Activated B cell treated with CpG ODN at 0.5 μM for 24 hours (primary cell): Measurements from ENCODE around the gene ZNF66. TPM values are rescaled to one million over a fixed set of nuclear protein-coding genes. Genes with fewer than 3 reads are reported as not detected.

ENCODE experiments used
- ATAC-seq: fragments of 200-7000 bp; cut with Tn5 transposase; one replicate; pipeline ENCODE4 v1.10.0; 2021; ENCODE audit warnings: low read depth, mild to moderate bottlenecking, moderate library complexity
- CTCF ChIA-PET: fragments of 350-600 bp; sonication (Branson Sonifier 250); formaldehyde crosslinking; loops from one replicate; lab custom pipeline; 2021; ENCODE audit warnings: antibody characterized with exemption; lab: Charles Lee
- POLR2A ChIA-PET: fragments of 350-600 bp; sonication (Branson Sonifier 250); formaldehyde crosslinking; loops from one replicate; lab custom pipeline; 2021; ENCODE audit warnings: antibody characterized with exemption; lab: Charles Lee
- DNase-seq: peaks from one replicate; pipeline ENCODE4 v3.0.0; 2022
- H3K27ac Mint-ChIP-seq: one replicate; pipeline ENCODE4 v1.8.0; 2020; ENCODE audit warnings: mixed read lengths
- H3K27me3 Mint-ChIP-seq: one replicate; pipeline ENCODE4 v1.8.0; 2021; ENCODE audit warnings: mixed read lengths
- H3K36me3 Mint-ChIP-seq: one replicate; pipeline ENCODE4 v1.8.0; 2021; ENCODE audit warnings: low read depth, mixed read lengths
- H3K4me1 Mint-ChIP-seq: one replicate; pipeline ENCODE4 v1.8.0; 2021; ENCODE audit warnings: mixed read lengths
- H3K4me3 Mint-ChIP-seq: one replicate; pipeline ENCODE4 v1.8.0; 2020; ENCODE audit warnings: mild to moderate bottlenecking, mixed read lengths
- H3K9me3 Mint-ChIP-seq: one replicate; pipeline ENCODE4 v1.8.0; 2020; ENCODE audit warnings: mixed read lengths
- CTCF ChIP-seq: fragments of 200-600 bp; IDR thresholded peaks from one replicate; pipeline ENCODE4 v1.8.0; 2022; ENCODE audit warnings: antibody characterized with exemption, mild to moderate bottlenecking
- intact Hi-C: fragments of 100-400 bp; cut with micrococcal nuclease; formaldehyde crosslinking; loops from one replicate; pipeline ENCODE4 v1.15.1; 2024
- total RNA-seq: library from RNA; stranded (reverse); gene quantifications from 2 replicates; pipeline ENCODE4 v1.2.3, GENCODE V29; 2022

ZNF66 gene
- total RNA-seq, 1 donor from 2014 or later: 19.1 TPM

DNA sequence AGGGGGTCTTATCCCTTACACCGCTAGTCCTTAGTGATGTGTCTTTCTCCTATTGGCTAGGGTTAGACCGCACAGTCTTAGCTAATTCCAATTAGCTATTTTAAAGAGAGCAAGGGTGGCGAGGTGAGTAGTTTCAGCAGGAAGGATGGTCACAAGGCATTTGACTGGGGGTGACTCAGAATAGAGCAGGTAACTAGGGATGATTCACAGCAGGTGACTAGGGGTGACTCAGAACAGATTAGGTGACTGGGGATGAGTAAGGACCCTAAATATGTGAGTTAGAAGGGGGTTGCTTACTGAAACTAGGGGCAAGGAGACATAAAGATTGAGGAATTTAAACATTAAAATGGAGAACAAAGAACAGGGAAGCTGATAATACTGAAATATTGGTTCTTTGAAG is 64.3 kb downstream of the ZNF66 start:
- intact Hi-C loops: no loop called here
- no peak for DNase-seq
- CTCF ChIA-PET: no interaction called here
- no peak for TF ChIP-seq CTCF
- H3K27me3 Mint-ChIP-seq: no peaks in the 10 kb centered on the region
- no peak for ATAC-seq
- POLR2A ChIA-PET: no interaction called here
- no peaks in the 10 kb centered on the region for H3K4me1 Mint-ChIP-seq
- no peak overlapping the region for H3K27ac Mint-ChIP-seq
- H3K36me3 Mint-ChIP-seq: peaks cover 17% of the 10 kb centered on the region
- peaks cover 41% of the 10 kb centered on the region for H3K9me3 Mint-ChIP-seq
- H3K4me3 Mint-ChIP-seq: no peak overlapping the region

Other genes starting within 250 kb of the ZNF66 start
- 42.7 and 50.9 TPM in 2 replicates for gene ZNF737, start 210.5 kb upstream of the ZNF66 start, total RNA-seq
- gene ZNF626, start 114.7 kb upstream of the ZNF66 start, total RNA-seq: 16.1 and 17.2 TPM in 2 replicates
- 15.0 and 18.1 TPM in 2 replicates for gene ZNF85, start 146.9 kb downstream of the ZNF66 start, total RNA-seq
- 36.4 and 39.8 TPM in 2 replicates for gene ZNF430, start 244.4 kb downstream of the ZNF66 start, total RNA-seq